Activated naive CD4-positive, alpha-beta T cell treated with anti-CD3 and anti-CD28 coated beads for 36 hours (primary cell): ENCODE measurements around the gene MASP1. TPM values are rescaled to one million over a fixed set of nuclear protein-coding genes. Genes with fewer than 3 reads are reported as not detected.
A peak's percentile ranks its signal among the peaks of the same experiment; 100 is the strongest.

ENCODE experiments used
- CTCF ChIA-PET: fragments of 350-600 bp; sonication (Branson Sonifier 250); formaldehyde crosslinking; loops from one replicate; lab custom pipeline; 2021; ENCODE audit warnings: antibody characterized with exemption; lab: Charles Lee
- DNase-seq: peaks from one replicate; pipeline ENCODE4 v3.0.0-alpha.2; 2020
- H3K27ac Mint-ChIP-seq: one replicate; pipeline ENCODE4 v1.8.0; 2021; ENCODE audit warnings: mild to moderate bottlenecking, mixed read lengths
- H3K27me3 Mint-ChIP-seq: one replicate; pipeline ENCODE4 v1.8.0; 2021; ENCODE audit warnings: low read depth, mixed read lengths
- H3K36me3 Mint-ChIP-seq: one replicate; pipeline ENCODE4 v1.8.0; 2021; ENCODE audit warnings: low read depth, mixed read lengths
- H3K4me1 Mint-ChIP-seq: one replicate; pipeline ENCODE4 v1.8.0; 2021; ENCODE audit warnings: low read depth, mixed read lengths
- H3K4me3 Mint-ChIP-seq: one replicate; pipeline ENCODE4 v1.8.0; 2021; ENCODE audit warnings: mild to moderate bottlenecking, moderate library complexity, mixed read lengths
- H3K9me3 Mint-ChIP-seq: one replicate; pipeline ENCODE4 v1.8.0; 2021; ENCODE audit warnings: mixed read lengths
- intact Hi-C: fragments of 100-400 bp; cut with micrococcal nuclease; formaldehyde crosslinking; loops from one replicate; pipeline ENCODE4 v1.15.1; 2023
- total RNA-seq, 2 experiments: library from RNA; stranded (reverse); gene quantifications; one replicate each; pipeline ENCODE4 v1.2.3, GENCODE V29; 2021

MASP1 gene
- not detected for total RNA-seq

- Mint-ChIP-seq H3K27me3 (peaks cover 22% of the 10 kb centered on the region), H3K9me3 (no peaks in the 10 kb centered on the region)
Measured at GRCh38 chr3:187291512-187292132, at the start of gene MASP1. Gene MASP1 (minus strand): TSS chr3:187291737. CDS start chr3:187291632, 105 bp downstream.

GRCh38 chr3:187340578-187340977 lies 49.0 kb upstream of the MASP1 start:
- CTCF ChIA-PET, result no interaction called here
- Mint-ChIP-seq H3K27ac (no peak overlapping the region), H3K4me1 (no peaks in the 10 kb centered on the region), H3K36me3 (no peaks in the 10 kb centered on the region), H3K4me3 (no peak overlapping the region), H3K9me3 (no peaks in the 10 kb centered on the region), H3K27me3 (peaks cover 2% of the 10 kb centered on the region)
- DNase-seq, result no peak
- intact Hi-C loops, result no loop called here

More at GRCh38 chr3:187291512-187292132, at the start of gene MASP1:
- Mint-ChIP-seq H3K36me3 (no peaks in the 10 kb centered on the region), H3K4me3 (no peak within 1 kb of the TSS), H3K27ac (no peak within 1 kb of the TSS), H3K4me1 (peaks cover 2% of the 10 kb centered on the region)
- CTCF ChIA-PET, result no interaction called here
- no peak for DNase-seq
- intact Hi-C loops, result loop anchor here (10.0 kb wide), 1 partner anchor 177 kb away; no protein-coding TSS in a partner anchor

- Mint-ChIP-seq H3K4me3 (no peak overlapping the region), H3K36me3 (no peaks in the 10 kb centered on the region), H3K9me3 (no peaks in the 10 kb centered on the region), H3K4me1 (no peaks in the 10 kb centered on the region), H3K27ac (no peak overlapping the region), H3K27me3 (peaks cover 2% of the 10 kb centered on the region)
- DNase-seq, result no peak
- intact Hi-C loops, result no loop called here
- CTCF ChIA-PET, result interaction anchor here (1.5 kb wide), 1 partner anchor 17 kb away, joined by 4 read pairs; no protein-coding TSS in a partner anchor
Measured at GRCh38 chr3:187336322-187336721, 44.8 kb upstream of the MASP1 start.

GRCh38 chr3:187334904-187335303 lies 43.4 kb upstream of the MASP1 start:
- CTCF ChIA-PET, result no interaction called here
- DNase-seq, result no peak
- intact Hi-C loops, result no loop called here

GRCh38 chr3:187328691-187329090 lies 37.2 kb upstream of the MASP1 start:
- no peaks in the 10 kb centered on the region for H3K9me3 Mint-ChIP-seq
- no peaks in the 10 kb centered on the region for H3K36me3 Mint-ChIP-seq
- H3K4me3 Mint-ChIP-seq, result no peak overlapping the region
- H3K4me1 Mint-ChIP-seq, result no peaks in the 10 kb centered on the region
- CTCF ChIA-PET, result interaction anchor here (1.0 to 1.5 kb wide), 2 partner anchors 9 kb away, joined by 6 to 7 read pairs; no protein-coding TSS in a partner anchor
- no peak for DNase-seq
- H3K27ac Mint-ChIP-seq, result no peak overlapping the region
- intact Hi-C loops, result no loop called here
- H3K27me3 Mint-ChIP-seq, result no peaks in the 10 kb centered on the region

More at GRCh38 chr3:187334904-187335303, 43.4 kb upstream of the MASP1 start:
- Mint-ChIP-seq H3K27ac (no peak overlapping the region), H3K36me3 (no peaks in the 10 kb centered on the region), H3K27me3 (peaks cover 2% of the 10 kb centered on the region), H3K9me3 (no peaks in the 10 kb centered on the region), H3K4me1 (no peaks in the 10 kb centered on the region), H3K4me3 (no peak overlapping the region)

GRCh38 chr3:187327845-187328244 lies 36.3 kb upstream of the MASP1 start:
- Mint-ChIP-seq H3K27me3 (no peaks in the 10 kb centered on the region), H3K9me3 (no peaks in the 10 kb centered on the region), H3K27ac (no peak overlapping the region), H3K36me3 (no peaks in the 10 kb centered on the region), H3K4me3 (no peak overlapping the region), H3K4me1 (no peaks in the 10 kb centered on the region)
- CTCF ChIA-PET, result interaction anchor here (1.5 kb wide), 1 partner anchor 8 kb away, joined by 7 read pairs; no protein-coding TSS in a partner anchor
- intact Hi-C loops, result no loop called here
- no peak for DNase-seq

GRCh38 chr3:187325632-187326031 lies 34.1 kb upstream of the MASP1 start:
- Mint-ChIP-seq H3K9me3 (no peaks in the 10 kb centered on the region), H3K4me3 (no peak overlapping the region), H3K4me1 (no peaks in the 10 kb centered on the region), H3K27me3 (no peaks in the 10 kb centered on the region), H3K36me3 (no peaks in the 10 kb centered on the region), H3K27ac (no peak overlapping the region)
- CTCF ChIA-PET, result interaction anchor here (1.4 kb wide), 1 partner anchor 43 kb away, joined by 3 read pairs; the partner anchor contains the start of gene RTP4
- no peak for DNase-seq
- intact Hi-C loops, result no loop called here

GRCh38 chr3:187323091-187323490 lies 31.6 kb upstream of the MASP1 start:
- CTCF ChIA-PET, result interaction anchor here (1.0 to 9.8 kb wide), 4 partner anchors 102 to 355 kb away, joined by 3 to 283 read pairs (median 42); no protein-coding TSS in a partner anchor
- H3K27ac Mint-ChIP-seq, result no peak overlapping the region
- H3K4me3 Mint-ChIP-seq, result no peak overlapping the region
- peaks cover 7% of the 10 kb centered on the region for H3K4me1 Mint-ChIP-seq
- no peaks in the 10 kb centered on the region for H3K9me3 Mint-ChIP-seq
- no peaks in the 10 kb centered on the region for H3K36me3 Mint-ChIP-seq
- no peak for DNase-seq
- H3K27me3 Mint-ChIP-seq, result peaks cover 10% of the 10 kb centered on the region
- intact Hi-C loops, result no loop called here

GRCh38 chr3:187322291-187322690 lies 30.8 kb upstream of the MASP1 start:
- no peak for DNase-seq
- Mint-ChIP-seq H3K9me3 (no peaks in the 10 kb centered on the region), H3K27me3 (peaks cover 14% of the 10 kb centered on the region), H3K4me3 (no peak overlapping the region), H3K4me1 (peaks cover 7% of the 10 kb centered on the region), H3K36me3 (no peaks in the 10 kb centered on the region), H3K27ac (no peak overlapping the region)
- intact Hi-C loops, result no loop called here
- CTCF ChIA-PET, result interaction anchor here (0.9 to 9.8 kb wide), 4 partner anchors 11 to 356 kb away, joined by 3 to 283 read pairs (median 42); no protein-coding TSS in a partner anchor

- no peak for DNase-seq
- peaks cover 7% of the 10 kb centered on the region for H3K4me1 Mint-ChIP-seq
- peaks cover 19% of the 10 kb centered on the region for H3K27me3 Mint-ChIP-seq
- no peaks in the 10 kb centered on the region for H3K9me3 Mint-ChIP-seq
- H3K27ac Mint-ChIP-seq, result no peak overlapping the region
- H3K36me3 Mint-ChIP-seq, result no peaks in the 10 kb centered on the region
- CTCF ChIA-PET, result interaction anchor here (0.6 to 9.8 kb wide), 6 partner anchors 9 to 674 kb away, joined by 3 to 283 read pairs (median 6); no protein-coding TSS in a partner anchor
- no peak overlapping the region for H3K4me3 Mint-ChIP-seq
- intact Hi-C loops, result no loop called here
Measured at GRCh38 chr3:187321766-187322165, 30.2 kb upstream of the MASP1 start.

- CTCF ChIA-PET, result interaction anchor here (0.6 to 9.8 kb wide), 66 partner anchors 8 to 1885 kb away, joined by 3 to 283 read pairs (median 5); partner anchors contain the start of genes RTP2 and RTP4
- Mint-ChIP-seq H3K4me3 (no peak overlapping the region), H3K9me3 (no peaks in the 10 kb centered on the region), H3K27me3 (peaks cover 21% of the 10 kb centered on the region), H3K36me3 (no peaks in the 10 kb centered on the region), H3K27ac (no peak overlapping the region), H3K4me1 (peaks cover 7% of the 10 kb centered on the region)
- DNase-seq, result peak; percentile 82
- intact Hi-C loops, result loop anchor here (1.0 to 10.0 kb wide), 9 partner anchors 100 to 1829 kb away; no protein-coding TSS in a partner anchor
Measured at GRCh38 chr3:187319699-187320302, 28.3 kb upstream of the MASP1 start.
